HepG2 (cell line): ENCODE results near the gene SLC2A10. TPM values are rescaled to one million over a fixed set of nuclear protein-coding genes. Genes with fewer than 3 reads are reported as not detected.
A peak's percentile ranks its signal among the peaks of the same experiment; 100 is the strongest.

Experiments
- CENPX ChIP-seq: sonication (generic); formaldehyde crosslinking; IDR thresholded peaks from 2 replicates; pipeline ENCODE4 v1.9.0; 2021; ENCODE audit warnings: mild to moderate bottlenecking, missing genetic modification reagents, moderate library complexity
- CHD4 ChIP-seq: fragments of 200-600 bp; sonication (generic); IDR thresholded peaks from 2 replicates; pipeline ENCODE4 v1.7.0; 2017; ENCODE audit warnings: mild to moderate bottlenecking, low read length, borderline replicate concordance
- FLYWCH1 ChIP-seq: sonication (generic); formaldehyde crosslinking; IDR thresholded peaks from 2 replicates; pipeline ENCODE4 v1.8.1; 2023; ENCODE audit warnings: mild to moderate bottlenecking, missing genetic modification reagents
- FOXA3 ChIP-seq: IDR thresholded peaks from 2 replicates; pipeline ENCODE4 v1.6.1; 2016; ENCODE audit warnings: missing genetic modification reagents, missing compliant biosample characterization
- GLI4 ChIP-seq: sonication (generic); formaldehyde crosslinking; IDR thresholded peaks from 2 replicates; pipeline ENCODE4 v1.5.1; 2020; ENCODE audit warnings: missing genetic modification reagents, mild to moderate bottlenecking, moderate library complexity, borderline replicate concordance
- HMG20B ChIP-seq: conservative IDR thresholded peaks from 2 replicates; pipeline ENCODE4 v1.6.1; 2016; ENCODE audit warnings: missing genetic modification reagents, missing compliant biosample characterization
- HOXA9 ChIP-seq: sonication (generic); formaldehyde crosslinking; IDR thresholded peaks from 2 replicates; pipeline ENCODE4 v1.8.1; 2022; ENCODE audit warnings: missing genetic modification reagents, mild to moderate bottlenecking, moderate library complexity, borderline replicate concordance
- JUND ChIP-seq: sonication (generic); formaldehyde crosslinking; IDR thresholded peaks from 2 replicates; pipeline ENCODE4 v1.8.0; 2022; ENCODE audit warnings: mild to moderate bottlenecking, missing genetic modification reagents
- NFRKB ChIP-seq: fragments of 450-650 bp; IDR thresholded peaks from 2 replicates; pipeline ENCODE4 v1.6.1; 2017
- PAX8 ChIP-seq: sonication (generic); formaldehyde crosslinking; IDR thresholded peaks from 2 replicates; pipeline ENCODE4 v1.8.0; 2022; ENCODE audit warnings: mild to moderate bottlenecking, missing genetic modification reagents, borderline replicate concordance
- PLRG1 ChIP-seq: fragments of 450-650 bp; conservative IDR thresholded peaks from 2 replicates; pipeline ENCODE4 v1.6.1; 2016
- RFX3 ChIP-seq: IDR thresholded peaks from 2 replicates; pipeline ENCODE4 v1.6.1; 2016; ENCODE audit warnings: missing biosample characterization, missing genetic modification reagents
- RORA ChIP-seq: sonication (generic); formaldehyde crosslinking; IDR thresholded peaks from 2 replicates; pipeline ENCODE4 v1.5.0; 2020; ENCODE audit warnings: mild to moderate bottlenecking, missing genetic modification reagents, moderate library complexity
- SNAI1 ChIP-seq: sonication (generic); formaldehyde crosslinking; IDR thresholded peaks from 2 replicates; pipeline ENCODE4 v1.5.0; 2020; ENCODE audit warnings: mild to moderate bottlenecking, missing genetic modification reagents, borderline replicate concordance
- TOPORS ChIP-seq: sonication (generic); formaldehyde crosslinking; IDR thresholded peaks from 2 replicates; pipeline ENCODE4 v1.8.0; 2023; ENCODE audit warnings: mild to moderate bottlenecking, missing genetic modification reagents
- WIZ ChIP-seq: sonication (generic); formaldehyde crosslinking; IDR thresholded peaks from 2 replicates; pipeline ENCODE4 v1.5.1; 2020; ENCODE audit warnings: mild to moderate bottlenecking, missing genetic modification reagents
- ZNF180 ChIP-seq: sonication (generic); formaldehyde crosslinking; IDR thresholded peaks from 2 replicates; pipeline ENCODE4 v1.4.0; 2020; ENCODE audit warnings: low read depth, missing genetic modification reagents, borderline replicate concordance
- ZNF234 ChIP-seq: sonication (generic); formaldehyde crosslinking; conservative IDR thresholded peaks from 2 replicates; pipeline ENCODE4 v1.5.1; 2020; ENCODE audit warnings: mild to moderate bottlenecking, missing genetic modification reagents
- ZNF432 ChIP-seq: sonication (generic); formaldehyde crosslinking; IDR thresholded peaks from 2 replicates; pipeline ENCODE4 v1.5.0; 2020; ENCODE audit warnings: missing genetic modification reagents, mild to moderate bottlenecking, borderline replicate concordance
- ZNF484 ChIP-seq: sonication (generic); formaldehyde crosslinking; IDR thresholded peaks from 2 replicates; pipeline ENCODE4 v1.5.1; 2020; ENCODE audit warnings: mild to moderate bottlenecking, low read depth, missing genetic modification reagents, borderline replicate concordance
- ZNF558 ChIP-seq: sonication (generic); formaldehyde crosslinking; IDR thresholded peaks from 2 replicates; pipeline ENCODE4 v1.9.0; 2022; ENCODE audit warnings: mild to moderate bottlenecking, missing genetic modification reagents, borderline replicate concordance
- ZNF570 ChIP-seq: sonication (generic); formaldehyde crosslinking; IDR thresholded peaks from 2 replicates; pipeline ENCODE4 v1.4.0; 2020; ENCODE audit warnings: mild to moderate bottlenecking, missing genetic modification reagents, borderline replicate concordance
- ZNF589 ChIP-seq: sonication (generic); formaldehyde crosslinking; conservative IDR thresholded peaks from 2 replicates; pipeline ENCODE4 v1.8.0; 2022; ENCODE audit warnings: mild to moderate bottlenecking, moderate library complexity, missing genetic modification reagents
- ZNF790 ChIP-seq: sonication (generic); formaldehyde crosslinking; IDR thresholded peaks from 2 replicates; pipeline ENCODE4 v1.8.0; 2022; ENCODE audit warnings: missing genetic modification reagents, mild to moderate bottlenecking, borderline replicate concordance
- ZNF792 ChIP-seq: IDR thresholded peaks from 2 replicates; pipeline ENCODE4 v1.6.1; 2016
- polyA plus RNA-seq, 8 experiments: library from polyadenylated mRNA; depleted of rRNA in 3 of 8; stranded (reverse) in 7 of 8; unstranded in 1 of 8; fragments of >200 nt; fragmentation: Illumina TruSeq in 4 of 8; extraction: Trizol in 4 of 8; gene quantifications; 2 replicates each; pipeline versions ENCODE4 v1.2.1 to v1.2.3, GENCODE V29; 2011 to 2016; ENCODE audit warnings: low read depth in 4 of 8, missing spikeins in 1 of 8, mixed read lengths in 1 of 8; ENCODE audit not compliant: insufficient read depth in 1 of 8
- total RNA-seq, 5 experiments: library from RNA; depleted of rRNA; stranded (reverse); fragments of >200 nt; fragmentation: Illumina TruSeq; extraction: Trizol; gene quantifications; 2 replicates each; pipeline ENCODE4 v1.2.3, GENCODE V29; 2016; ENCODE audit warnings: low read depth in 1 of 5
- TF ChIP-seq, protein P1 (sequence below): sonication (generic); formaldehyde crosslinking; IDR thresholded peaks from 2 replicates; pipeline ENCODE4 v1.9.0; 2021; ENCODE audit warnings: missing genetic modification reagents, mild to moderate bottlenecking, borderline replicate concordance
- TF ChIP-seq, protein P2 (sequence below): fragments of 450-650 bp; IDR thresholded peaks from 2 replicates; pipeline ENCODE4 v1.6.1; 2017; ENCODE audit warnings: mild to moderate bottlenecking
- TF ChIP-seq, protein P3 (sequence below): sonication (generic); formaldehyde crosslinking; IDR thresholded peaks from 2 replicates; pipeline ENCODE4 v1.9.0; 2021; ENCODE audit warnings: missing genetic modification reagents, borderline replicate concordance

Gene SLC2A10
- total and polyA plus RNA-seq, 2 of the 13 experiments (the other 11 are each of a cell fraction or from before 2014, with no cell fraction given): 16.0 to 18.4 TPM

DNA sequence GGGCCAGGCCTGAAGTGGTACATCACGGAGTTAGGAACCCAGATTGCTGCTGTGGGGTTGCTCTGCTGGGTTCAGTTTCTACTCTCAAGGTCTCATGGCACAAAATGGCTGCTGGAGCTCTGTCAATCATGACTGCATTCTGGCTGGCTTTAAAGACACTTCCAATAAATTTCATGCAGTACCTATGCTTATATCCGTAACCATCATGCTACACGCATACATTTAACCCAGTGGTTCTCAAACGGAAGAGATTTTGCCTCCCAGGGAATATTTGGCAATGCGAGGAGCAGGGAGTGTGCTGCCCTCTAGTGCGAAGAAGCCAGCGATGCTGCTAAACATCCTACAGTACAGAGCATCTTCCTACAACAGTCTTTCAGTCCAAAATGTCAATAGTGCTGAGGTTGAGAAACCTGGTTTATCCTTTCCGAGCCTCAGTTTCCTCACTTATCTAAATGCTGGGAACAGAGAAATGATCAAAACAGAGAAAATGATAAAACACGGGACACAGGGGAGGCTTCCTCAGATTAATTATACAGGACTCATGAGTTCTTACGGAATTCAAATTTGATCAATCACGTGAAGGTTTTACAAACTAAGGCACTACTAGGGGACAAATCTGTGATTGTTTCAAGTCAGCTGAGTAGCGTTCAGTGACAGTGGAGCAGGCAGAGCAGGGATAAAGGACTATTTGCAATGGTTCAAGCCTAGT, 9.6 kb upstream of the SLC2A10 start (continued):
- no peak for TF ChIP-seq ZNF180
- TF ChIP-seq, protein P1, sequence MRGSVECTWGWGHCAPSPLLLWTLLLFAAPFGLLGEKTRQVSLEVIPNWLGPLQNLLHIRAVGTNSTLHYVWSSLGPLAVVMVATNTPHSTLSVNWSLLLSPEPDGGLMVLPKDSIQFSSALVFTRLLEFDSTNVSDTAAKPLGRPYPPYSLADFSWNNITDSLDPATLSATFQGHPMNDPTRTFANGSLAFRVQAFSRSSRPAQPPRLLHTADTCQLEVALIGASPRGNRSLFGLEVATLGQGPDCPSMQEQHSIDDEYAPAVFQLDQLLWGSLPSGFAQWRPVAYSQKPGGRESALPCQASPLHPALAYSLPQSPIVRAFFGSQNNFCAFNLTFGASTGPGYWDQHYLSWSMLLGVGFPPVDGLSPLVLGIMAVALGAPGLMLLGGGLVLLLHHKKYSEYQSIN (CRISPR knock-in tag): no peak
- TF ChIP-seq SNAI1 (CRISPR knock-in tag): no peak
- TF ChIP-seq ZNF589 (CRISPR knock-in tag): no peak
- no peak for TF ChIP-seq ZNF484 (CRISPR knock-in tag)
- TF ChIP-seq ZNF234 (CRISPR knock-in tag): no peak
- no peak for TF ChIP-seq JUND (CRISPR knock-in tag)
- TF ChIP-seq RFX3 (CRISPR knock-in tag): no peak
- TF ChIP-seq PAX8 (CRISPR knock-in tag): no peak
- no peak for TF ChIP-seq CHD4
- no peak for TF ChIP-seq CENPX (CRISPR knock-in tag)
- no peak for TF ChIP-seq FLYWCH1
- TF ChIP-seq GLI4 (CRISPR knock-in tag): no peak
- TF ChIP-seq ZNF558 (CRISPR knock-in tag): no peak
- no peak for TF ChIP-seq ZNF432
- no peak for TF ChIP-seq TOPORS (CRISPR knock-in tag)
- TF ChIP-seq, protein P2, sequence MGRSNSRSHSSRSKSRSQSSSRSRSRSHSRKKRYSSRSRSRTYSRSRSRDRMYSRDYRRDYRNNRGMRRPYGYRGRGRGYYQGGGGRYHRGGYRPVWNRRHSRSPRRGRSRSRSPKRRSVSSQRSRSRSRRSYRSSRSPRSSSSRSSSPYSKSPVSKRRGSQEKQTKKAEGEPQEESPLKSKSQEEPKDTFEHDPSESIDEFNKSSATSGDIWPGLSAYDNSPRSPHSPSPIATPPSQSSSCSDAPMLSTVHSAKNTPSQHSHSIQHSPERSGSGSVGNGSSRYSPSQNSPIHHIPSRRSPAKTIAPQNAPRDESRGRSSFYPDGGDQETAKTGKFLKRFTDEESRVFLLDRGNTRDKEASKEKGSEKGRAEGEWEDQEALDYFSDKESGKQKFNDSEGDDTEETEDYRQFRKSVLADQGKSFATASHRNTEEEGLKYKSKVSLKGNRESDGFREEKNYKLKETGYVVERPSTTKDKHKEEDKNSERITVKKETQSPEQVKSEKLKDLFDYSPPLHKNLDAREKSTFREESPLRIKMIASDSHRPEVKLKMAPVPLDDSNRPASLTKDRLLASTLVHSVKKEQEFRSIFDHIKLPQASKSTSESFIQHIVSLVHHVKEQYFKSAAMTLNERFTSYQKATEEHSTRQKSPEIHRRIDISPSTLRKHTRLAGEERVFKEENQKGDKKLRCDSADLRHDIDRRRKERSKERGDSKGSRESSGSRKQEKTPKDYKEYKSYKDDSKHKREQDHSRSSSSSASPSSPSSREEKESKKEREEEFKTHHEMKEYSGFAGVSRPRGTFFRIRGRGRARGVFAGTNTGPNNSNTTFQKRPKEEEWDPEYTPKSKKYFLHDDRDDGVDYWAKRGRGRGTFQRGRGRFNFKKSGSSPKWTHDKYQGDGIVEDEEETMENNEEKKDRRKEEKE: no peak
- TF ChIP-seq NFRKB: no peak
- TF ChIP-seq FOXA3 (CRISPR knock-in tag): peak; percentile 26
- TF ChIP-seq ZNF790 (CRISPR knock-in tag): no peak
- no peak for TF ChIP-seq ZNF570 (CRISPR knock-in tag)
- TF ChIP-seq, protein P3, sequence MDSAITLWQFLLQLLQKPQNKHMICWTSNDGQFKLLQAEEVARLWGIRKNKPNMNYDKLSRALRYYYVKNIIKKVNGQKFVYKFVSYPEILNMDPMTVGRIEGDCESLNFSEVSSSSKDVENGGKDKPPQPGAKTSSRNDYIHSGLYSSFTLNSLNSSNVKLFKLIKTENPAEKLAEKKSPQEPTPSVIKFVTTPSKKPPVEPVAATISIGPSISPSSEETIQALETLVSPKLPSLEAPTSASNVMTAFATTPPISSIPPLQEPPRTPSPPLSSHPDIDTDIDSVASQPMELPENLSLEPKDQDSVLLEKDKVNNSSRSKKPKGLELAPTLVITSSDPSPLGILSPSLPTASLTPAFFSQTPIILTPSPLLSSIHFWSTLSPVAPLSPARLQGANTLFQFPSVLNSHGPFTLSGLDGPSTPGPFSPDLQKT (CRISPR knock-in tag): no peak
- TF ChIP-seq RORA: no peak
- TF ChIP-seq ZNF792: peak; percentile 69; the same call in 1 of the 2 replicates
- no peak for TF ChIP-seq WIZ (CRISPR knock-in tag)
- no peak for TF ChIP-seq HOXA9 (CRISPR knock-in tag)
- TF ChIP-seq PLRG1: no peak
- no peak for TF ChIP-seq HMG20B (CRISPR knock-in tag)
